GM21825 (cell line): Measurements from ENCODE around the gene AOPEP.
A peak's percentile ranks its signal among the peaks of the same experiment; 100 is the strongest.
"Not testable (repeated sequence)": the region's sequence is repeated elsewhere in the genome, so short reads cannot be mapped to it uniquely, and the experiment has no call there.

ENCODE experiments used
- ATAC-seq: cut with Tn5 transposase; IDR thresholded peaks from one replicate; pipeline ENCODE4 v1.9.1; 2021; ENCODE audit warnings: mild to moderate bottlenecking, moderate library complexity; ENCODE audit not compliant: unreplicated experiment

The AOPEP gene

DNA sequence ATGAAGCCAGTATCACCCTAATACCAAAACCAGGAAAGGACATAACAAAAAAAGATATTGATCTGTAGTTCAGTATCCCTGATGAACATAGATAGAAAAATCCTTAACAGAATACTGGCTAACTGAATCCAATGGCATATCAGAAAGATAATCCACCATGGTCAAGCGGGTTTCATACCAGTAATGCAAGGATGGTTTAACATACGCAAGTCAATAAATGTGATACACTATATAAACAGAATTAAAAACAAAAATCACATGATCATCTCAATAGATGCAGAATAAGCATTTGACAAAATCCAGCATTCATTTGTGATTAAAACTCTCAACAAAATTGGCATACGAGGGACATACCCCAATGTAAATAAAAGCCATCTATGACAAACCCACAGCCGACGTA is 110.9 kb downstream of the AOPEP start:
- ATAC-seq = no peak

DNA sequence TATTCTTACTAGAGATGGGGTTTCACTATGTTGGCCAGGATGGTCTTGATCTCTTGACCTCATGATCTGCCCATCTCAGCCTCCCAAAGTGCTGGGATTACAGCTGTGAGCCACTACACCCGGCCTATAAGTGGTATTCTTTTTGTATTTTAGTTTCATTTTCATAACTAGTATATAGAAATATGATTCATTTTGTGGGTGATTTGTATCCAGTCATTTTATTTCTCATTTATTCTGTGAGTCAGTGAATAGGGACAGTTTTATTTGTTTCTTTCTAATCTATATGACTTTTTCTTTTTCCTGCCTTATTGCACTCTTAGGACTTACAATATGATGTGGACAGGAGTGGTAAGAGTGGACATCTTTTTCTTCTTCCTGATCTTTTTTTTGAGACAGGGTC is 112.9 kb downstream of the AOPEP start:
- no peak for ATAC-seq

DNA sequence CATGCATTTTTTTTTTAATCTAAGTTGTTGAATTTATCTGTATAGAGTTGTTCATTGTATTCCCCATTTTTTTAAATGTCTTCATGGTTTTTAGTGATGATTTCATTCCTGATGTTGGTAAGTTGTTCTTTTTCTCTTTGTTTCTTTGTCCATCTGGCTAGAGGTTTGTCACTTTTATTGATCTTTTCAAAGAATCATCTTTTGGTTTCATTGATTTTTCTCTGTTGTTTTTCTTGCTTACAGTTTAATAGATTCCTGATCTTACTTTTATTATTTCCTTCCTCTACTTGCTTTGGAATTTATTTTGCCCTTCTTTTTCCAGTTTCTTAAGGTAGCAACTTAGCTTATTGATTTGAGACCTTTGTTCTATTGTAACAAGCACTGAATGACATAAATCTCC is 114.2 kb downstream of the AOPEP start:
- ATAC-seq = no peak

DNA sequence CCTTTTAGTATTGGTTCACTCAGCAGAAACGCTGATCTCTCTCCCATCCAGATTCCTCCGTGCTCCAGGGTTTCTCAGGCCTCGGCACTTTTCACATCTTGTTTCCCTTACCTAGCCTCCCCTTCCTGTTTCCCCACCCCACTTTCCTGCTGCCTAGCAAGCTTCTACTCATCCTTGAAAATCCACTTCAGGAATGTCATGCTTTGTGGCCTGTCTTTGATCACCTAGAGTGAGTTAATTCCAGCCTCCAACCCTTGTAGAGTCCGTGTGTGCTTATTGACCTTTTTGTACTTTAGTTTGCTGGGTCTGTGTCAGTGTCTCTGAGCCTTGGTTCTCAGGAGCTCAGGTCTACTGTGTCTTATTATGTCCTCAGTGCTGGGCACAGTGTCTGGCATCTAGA is 116.6 kb downstream of the AOPEP start:
- no peak for ATAC-seq

DNA sequence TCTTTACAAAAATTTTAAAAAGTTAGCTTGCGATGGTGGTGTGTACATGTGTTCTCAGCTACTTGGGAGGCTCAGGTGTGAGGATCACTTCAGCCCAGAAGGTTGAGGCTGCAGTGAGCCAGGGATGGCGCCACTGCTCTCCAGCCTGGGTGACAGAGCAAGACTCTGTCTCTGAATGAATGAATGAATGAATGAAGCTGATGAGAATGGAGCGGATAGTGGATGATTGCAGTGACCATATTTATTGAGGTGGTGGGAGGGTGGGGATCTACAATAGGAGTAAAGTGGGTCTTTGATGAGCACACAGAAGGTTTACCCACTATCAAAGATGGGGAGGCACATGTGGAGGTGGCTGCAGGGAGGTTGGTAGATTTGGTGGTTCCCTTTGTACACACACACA is 120.2 kb downstream of the AOPEP start:
- ATAC-seq = no peak

DNA sequence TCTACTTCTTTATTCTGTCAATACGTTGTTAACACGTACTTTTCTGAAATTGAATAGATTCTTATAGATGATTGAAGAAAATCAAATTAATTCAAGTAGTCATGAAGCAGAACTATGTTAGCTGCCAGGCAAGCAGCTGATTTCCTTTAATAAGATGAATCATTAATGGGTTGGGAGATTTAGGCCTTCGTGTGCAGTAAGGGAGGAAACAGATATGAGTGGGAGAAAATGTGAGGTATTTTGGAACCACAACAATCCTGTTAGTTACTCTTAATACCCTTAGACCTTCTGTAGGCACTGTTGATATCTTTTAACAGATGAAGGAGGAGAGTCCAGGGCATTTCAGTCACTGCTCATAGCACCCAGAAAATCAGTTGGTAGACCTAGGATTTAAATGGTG is 121.0 kb downstream of the AOPEP start:
- ATAC-seq = no peak

DNA sequence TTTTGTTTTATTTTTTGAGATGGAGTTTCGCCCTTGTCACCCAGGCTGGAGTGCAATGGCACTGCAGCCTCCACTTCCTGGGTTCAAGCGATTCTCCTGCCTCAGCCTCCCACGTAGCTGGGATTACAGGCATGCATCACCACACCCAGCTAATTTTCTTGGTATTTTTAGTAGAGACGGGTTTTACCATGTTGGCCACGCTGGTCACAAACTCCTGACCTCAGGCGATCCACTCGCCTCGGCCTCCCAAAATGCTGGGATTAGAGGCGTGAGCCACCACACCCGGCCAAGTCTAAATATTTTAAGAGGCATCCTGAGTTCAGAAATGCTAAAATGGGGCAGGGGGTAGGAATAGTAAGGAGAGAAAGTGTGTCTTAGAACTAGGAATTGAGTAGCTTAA is 122.3 kb downstream of the AOPEP start:
- not testable (repeated sequence) for ATAC-seq

DNA sequence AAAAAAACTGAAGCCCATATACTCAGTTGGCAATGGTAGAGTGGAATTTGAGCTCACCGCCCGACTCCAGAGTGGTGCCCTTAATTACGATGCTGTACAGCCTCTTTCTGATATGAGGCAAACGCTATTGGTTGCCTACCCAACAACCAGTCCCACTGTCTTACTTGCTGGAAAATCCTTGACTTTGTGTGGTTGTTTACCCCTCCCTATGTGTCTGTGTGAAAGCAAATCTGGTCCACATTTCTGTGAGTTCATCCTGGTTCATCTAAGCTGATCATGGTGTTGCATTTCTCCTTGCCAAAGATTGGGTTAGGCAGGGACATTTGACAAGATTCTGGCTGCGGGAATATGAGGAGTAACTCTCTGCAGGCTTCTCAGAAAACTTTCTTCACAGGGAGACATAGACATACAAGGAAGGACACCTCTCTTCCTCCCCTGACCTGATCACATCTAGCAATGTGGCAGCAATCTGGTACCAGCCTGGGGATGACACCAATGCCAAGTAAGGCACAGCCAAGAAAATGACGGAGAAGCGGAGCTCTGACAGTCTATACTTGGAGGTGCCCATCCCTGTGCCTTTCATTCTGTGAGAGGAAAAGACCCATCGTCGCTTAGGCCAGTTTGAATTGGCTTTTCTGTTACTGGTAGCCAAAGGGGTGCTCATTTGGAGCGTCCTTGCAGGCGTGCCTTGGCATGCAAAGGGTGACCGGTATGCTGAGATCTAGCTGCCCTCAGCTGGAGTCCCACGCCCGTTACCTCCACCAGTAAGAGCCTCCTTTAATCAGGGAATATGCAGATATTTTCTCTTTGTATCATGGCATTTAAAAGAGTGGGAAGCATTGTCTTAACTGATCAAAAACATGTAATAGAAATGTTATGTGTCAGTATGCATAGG is 124.3 kb downstream of the AOPEP start:
- no peak for ATAC-seq

DNA sequence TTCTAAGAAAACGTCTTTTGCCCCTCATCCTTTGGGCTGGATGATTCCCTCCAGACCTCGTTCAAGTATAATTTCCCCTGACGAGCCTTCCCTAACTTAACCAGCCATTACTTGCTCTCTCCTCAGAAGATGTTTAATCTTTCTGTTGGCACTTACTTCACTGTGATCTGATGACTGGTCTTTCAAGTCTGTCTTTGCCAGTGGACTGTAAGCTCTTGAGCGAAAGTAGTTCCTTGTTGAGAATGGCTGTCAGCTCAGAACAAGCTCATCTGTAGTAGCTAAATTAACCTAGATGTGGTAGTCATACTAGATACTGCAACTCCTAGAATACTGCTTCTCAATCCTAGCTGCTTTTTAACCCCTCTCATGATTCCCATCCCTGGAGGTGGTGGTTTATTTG is 125.0 kb downstream of the AOPEP start:
- no peak for ATAC-seq

DNA sequence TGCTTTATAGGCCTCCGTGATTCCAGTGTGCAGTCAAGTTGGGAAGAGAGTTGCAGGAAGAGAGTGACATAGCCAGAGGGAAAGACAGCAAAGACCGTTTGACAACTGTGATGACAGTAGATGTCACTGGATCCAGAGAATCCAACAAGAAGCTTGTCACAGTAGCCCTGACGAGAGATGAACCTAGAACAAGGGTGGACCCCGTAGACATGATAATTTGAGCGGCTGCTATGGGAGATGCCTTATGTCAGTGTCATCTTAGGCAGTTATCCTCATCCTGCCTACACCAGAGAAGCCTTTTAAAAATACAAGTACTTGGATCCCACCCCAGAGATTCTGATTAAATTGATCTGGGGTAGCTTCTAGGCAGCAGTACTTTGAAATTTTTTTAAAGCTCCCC is 125.4 kb downstream of the AOPEP start:
- ATAC-seq = no peak

DNA sequence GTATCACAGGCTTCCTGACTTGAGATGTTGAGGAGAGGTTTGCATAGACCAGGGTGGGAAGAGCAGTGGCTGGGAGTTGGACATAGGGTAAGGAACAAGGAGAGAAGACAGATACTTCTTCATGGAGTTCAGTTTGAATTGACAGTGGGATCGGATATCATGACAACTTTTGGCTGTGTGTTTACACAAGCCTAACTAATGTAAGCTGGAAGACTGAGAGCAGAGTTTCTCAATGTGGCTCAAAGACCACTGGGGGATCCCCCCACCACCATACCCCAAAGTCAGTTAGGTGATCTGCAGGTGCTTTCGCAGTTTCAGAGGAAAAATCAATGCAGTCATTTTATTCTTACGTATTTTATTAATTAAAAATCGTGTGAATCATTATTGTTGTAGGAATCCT is 125.9 kb downstream of the AOPEP start:
- ATAC-seq = no peak

DNA sequence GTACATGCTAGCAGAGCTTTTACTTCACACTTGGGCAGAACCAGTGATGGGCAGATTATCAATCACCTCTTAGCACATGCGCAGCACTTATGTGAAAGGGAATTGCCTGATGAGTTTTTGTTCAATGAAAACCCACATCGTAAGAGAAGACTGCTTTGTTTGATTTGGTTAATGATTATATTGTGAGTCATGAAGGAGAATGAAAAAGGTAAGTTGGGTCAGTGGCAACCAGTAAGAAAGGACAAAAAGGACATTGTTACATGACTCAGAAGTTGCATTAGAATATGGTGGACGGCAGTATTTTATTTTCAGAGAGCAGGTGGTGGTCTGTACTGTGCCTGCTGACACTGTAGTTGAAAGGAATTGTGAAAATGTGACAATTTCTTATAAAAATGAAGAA is 127.4 kb downstream of the AOPEP start:
- ATAC-seq = no peak

DNA sequence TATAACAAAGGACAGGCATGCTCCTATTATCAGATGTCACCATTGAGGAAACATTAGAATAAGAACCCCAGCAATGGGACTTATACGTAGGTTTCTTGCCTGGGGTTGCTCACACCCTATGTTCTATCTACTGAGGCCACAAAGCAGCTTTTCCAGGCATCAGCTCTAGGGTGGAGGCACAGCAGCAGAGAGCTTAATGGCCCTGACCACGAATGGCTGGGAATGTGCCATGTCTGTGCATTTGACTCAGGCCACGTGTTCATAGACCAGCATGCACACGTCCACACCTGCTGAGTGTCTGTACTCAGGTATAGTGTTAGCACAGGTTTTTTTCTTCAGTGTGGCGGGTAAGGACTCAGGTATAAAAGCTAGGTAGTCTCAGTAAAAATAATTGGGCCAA is 129.4 kb downstream of the AOPEP start:
- ATAC-seq = no peak

DNA sequence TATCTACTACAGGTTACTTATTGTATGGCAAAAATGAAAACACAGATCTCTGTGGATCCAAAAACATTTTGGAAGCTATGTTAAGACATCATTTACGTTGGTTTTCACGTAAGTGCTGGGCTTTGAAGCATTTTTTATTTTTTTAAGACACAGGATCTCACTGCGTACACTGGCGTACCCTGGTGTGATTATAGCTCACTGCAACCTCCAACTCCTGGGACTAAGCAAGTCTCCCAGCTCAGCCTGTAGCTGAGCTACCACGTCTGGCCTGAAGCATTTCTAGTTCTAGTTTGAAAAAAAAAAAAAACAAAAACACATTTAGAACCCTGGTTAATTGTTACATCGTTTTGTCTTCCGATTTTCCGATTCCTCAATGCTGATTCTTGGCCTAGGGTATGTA is 131.3 kb downstream of the AOPEP start:
- ATAC-seq = no peak

DNA sequence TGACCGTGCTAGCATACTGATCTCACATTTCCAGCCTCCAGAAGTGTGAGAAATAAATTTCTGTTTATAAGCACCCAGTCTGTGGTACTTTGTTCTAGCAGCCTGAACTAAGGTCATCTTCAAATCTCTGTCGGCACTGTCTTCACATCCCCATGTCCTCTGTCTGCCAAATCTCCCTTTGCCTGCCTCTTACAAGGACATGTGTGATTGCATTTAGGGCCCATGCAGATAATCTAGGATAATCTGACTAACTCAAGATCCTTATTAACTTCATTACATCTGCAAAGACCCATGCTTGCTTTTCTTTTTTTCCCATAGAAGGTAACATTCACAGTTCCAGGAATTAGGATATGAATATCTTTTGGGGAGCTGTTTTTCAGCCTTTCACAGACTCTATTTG is 132.7 kb downstream of the AOPEP start:
- no peak for ATAC-seq

DNA sequence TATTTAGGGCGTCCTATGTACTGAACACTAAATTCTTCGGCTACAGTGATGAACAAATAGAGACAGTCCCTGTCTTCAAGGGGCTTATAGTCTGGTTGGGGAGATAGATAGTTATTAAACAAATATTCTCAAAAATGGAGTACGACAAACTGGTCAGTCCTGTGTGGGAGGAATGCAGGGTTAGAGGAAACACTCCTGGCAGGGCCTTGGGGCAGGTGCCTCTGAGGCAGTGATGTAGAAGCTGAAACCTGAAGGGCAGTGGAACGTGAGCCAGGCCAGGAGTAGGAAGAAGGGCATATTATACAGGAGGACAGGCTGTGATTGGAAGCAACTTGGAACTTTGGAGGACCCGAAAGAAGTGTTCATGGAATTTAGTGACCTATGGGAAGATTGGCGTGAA is 133.4 kb downstream of the AOPEP start:
- no peak for ATAC-seq

DNA sequence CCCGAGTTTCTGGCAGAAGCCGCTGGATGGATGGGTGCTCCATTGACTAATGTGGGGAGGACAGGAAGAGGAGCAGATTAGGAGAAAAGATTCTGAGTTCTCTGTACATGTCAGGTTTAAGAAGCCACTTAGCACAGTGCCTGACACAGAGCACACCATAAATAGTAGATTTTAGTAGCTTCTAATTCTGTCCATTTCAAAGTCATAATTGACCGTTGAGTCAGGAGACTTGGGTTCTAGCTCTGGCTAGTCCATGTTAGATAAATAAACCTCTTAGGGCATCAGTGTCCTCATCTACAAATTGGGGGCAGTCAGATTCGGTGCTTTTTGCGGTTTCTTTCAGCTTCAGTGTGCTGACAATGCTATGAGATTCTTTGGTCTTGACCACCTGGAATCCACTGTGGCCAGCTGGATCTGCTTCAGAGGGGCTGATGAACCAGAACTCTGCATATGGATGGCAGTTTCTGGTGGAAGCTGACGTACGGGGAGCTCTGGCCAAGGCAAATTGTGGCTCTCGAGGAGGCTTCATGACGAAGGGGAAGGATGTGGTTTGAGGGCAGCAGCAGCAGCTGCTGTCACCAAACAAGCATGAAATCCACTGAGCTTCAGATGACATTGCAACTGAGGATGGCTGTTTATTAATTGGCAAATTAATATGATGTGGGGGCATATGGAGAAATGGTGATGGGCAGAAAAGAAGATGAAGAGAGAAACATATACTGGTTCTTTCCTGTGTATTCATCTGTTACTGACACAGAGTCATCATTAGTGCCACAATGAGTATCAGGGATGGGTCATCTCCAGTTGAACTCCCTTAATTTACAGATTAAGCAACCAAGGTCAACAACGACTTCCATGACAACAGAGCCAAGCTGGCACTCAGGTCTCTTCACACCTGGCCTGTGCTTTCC is 134.4 kb downstream of the AOPEP start:
- ATAC-seq = peak; percentile 92

DNA sequence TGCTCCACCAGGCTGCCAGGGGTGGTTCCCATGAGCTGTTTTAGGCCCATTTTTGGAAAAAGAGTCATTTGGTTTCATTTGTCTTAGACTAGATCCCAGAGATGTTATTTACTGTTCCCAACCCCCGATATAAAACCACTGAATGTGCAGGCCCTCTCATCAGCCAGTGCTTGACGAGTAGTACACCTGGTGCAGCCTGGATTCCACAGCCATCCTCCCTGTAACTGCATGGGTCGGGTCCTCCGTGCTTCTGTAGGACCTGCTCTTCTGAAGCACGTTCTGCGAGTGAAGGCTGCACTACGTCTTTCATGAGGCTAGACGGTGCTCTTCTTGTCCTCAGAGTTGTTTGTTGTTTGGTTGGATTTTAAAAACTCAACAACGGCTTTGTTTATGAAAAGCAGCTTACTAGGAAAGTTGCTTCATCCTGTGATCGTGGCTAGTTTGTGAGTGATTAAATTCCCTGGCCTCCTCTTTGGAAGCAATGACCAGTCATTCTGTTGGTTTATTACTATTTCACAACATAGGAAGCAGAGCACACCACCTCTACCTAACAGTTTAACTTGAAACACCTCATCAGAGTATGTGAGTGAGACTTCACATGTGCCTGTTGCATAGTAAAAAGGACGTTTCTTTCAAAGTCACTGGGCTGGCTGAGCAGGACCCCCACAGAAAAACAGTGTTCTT is 135.2 kb downstream of the AOPEP start:
- no peak for ATAC-seq

DNA sequence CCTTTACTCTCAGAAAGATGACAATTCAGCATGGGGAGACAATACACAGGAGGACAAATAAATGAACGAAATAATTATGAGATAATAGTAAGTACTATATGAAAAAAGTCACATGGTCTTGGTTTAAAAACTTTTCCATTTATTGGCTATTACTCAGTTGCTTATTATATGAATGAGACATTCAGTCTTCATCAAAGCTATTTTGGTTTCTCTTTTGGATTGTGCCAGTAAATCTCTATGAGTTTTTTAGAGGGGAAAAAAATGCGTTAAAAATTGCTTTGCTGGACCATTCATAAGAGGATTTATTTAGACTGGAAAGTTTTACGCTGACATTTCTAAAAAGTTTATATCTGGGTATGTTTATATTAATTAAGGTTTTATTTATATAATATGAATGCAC is 137.7 kb downstream of the AOPEP start:
- no peak for ATAC-seq

DNA sequence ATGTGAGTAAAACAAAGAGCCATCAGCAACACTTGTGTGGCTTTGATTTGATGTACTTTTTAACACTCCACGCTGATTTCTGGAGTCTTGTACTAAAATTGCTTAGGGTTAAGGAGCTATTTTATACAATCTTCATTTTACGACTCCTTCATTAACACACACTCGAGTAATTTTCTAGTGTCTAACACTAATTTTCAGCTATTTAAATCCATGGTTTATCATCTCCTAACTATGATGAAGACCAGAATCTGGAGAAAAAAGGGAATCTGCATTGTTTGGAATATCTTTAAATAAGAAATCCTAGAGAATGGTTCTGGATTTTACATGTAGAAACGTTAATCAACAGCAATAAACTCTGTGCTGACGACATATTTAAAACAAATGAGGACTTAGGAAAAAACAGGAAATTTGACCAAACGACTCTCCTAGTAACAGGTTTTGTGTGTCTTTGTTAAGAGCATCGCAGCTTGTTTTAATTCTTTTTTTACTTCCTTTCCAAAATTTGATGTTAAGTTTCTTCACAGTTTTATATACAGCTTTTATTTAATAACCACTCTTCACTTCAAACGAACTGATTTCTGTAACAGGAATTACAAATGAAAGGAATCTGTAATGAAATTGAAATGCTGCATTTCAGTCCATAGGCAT is 138.5 kb downstream of the AOPEP start:
- ATAC-seq = no peak
